ENCODE measurements around the gene UBAC2.

Gene UBAC2

GRCh38 chr13:99159331-99160061 is 41.2 kb upstream of the UBAC2 start:
- H3K4me2 ChIP-seq (ENCODE audit: insufficient read depth, low read length) = no peak overlapping the region
- DNase-seq (no peak), ATAC-seq (ENCODE audit: insufficient read depth, low read depth) (no peak)
- H3K27me3 ChIP-seq (ENCODE audit: insufficient read depth, low read length, poor library complexity) = no peaks in the 10 kb centered on the region
- no peaks in the 10 kb centered on the region for H3K4me1 ChIP-seq (ENCODE audit: insufficient read depth, low read length)
- no peaks in the 10 kb centered on the region for H4K20me1 ChIP-seq (ENCODE audit: insufficient read depth, low read length)
- no peaks in the 10 kb centered on the region for H3K36me3 ChIP-seq (ENCODE audit: insufficient read depth, low read length)
- H3K27ac ChIP-seq (ENCODE audit: low read length) = no peak overlapping the region
- no peaks in the 10 kb centered on the region for H3K9me3 ChIP-seq (ENCODE audit: insufficient read depth, low read length, severe bottlenecking)
- no peak overlapping the region for H3K9ac ChIP-seq (ENCODE audit: low read depth, low read length)
- H3K79me2 ChIP-seq (ENCODE audit: insufficient read depth, low read length) = no peaks in the 10 kb centered on the region
- no peak overlapping the region for H2AFZ ChIP-seq (ENCODE audit: low read depth, low read length)
- H3K4me3 ChIP-seq (ENCODE audit: low read depth in 1 of 2, low read length in 2 of 2) = no peak overlapping the region
- no peak for TF ChIP-seq EZH2 (IDR thresholded peaks at IDR 0.05; ENCODE audit: borderline replicate concordance, low read depth, low read length, severe bottlenecking)
- no peak for TF ChIP-seq CTCF (IDR thresholded peaks at IDR 0.05; ENCODE audit: borderline replicate concordance, extremely low read depth, low read length, poor library complexity, severe bottlenecking)

GRCh38 chr13:99160415-99160814 is 40.2 kb upstream of the UBAC2 start:
- DNase-seq (no peak), ATAC-seq (ENCODE audit: insufficient read depth, low read depth) (no peak)
- Histone ChIP-seq H2AFZ (ENCODE audit: low read depth, low read length) (no peak overlapping the region), H3K4me3 (ENCODE audit: low read depth in 1 of 2, low read length in 2 of 2) (no peak overlapping the region), H3K27ac (ENCODE audit: low read length) (no peak overlapping the region), H3K4me1 (ENCODE audit: insufficient read depth, low read length) (no peaks in the 10 kb centered on the region), H3K36me3 (ENCODE audit: insufficient read depth, low read length) (no peaks in the 10 kb centered on the region), H3K27me3 (ENCODE audit: insufficient read depth, low read length, poor library complexity) (no peaks in the 10 kb centered on the region), H3K9me3 (ENCODE audit: insufficient read depth, low read length, severe bottlenecking) (no peaks in the 10 kb centered on the region), H3K4me2 (ENCODE audit: insufficient read depth, low read length) (no peak overlapping the region), H4K20me1 (ENCODE audit: insufficient read depth, low read length) (no peaks in the 10 kb centered on the region), H3K9ac (ENCODE audit: low read depth, low read length) (no peak overlapping the region), H3K79me2 (ENCODE audit: insufficient read depth, low read length) (no peaks in the 10 kb centered on the region)
- no peak for TF ChIP-seq EZH2 (IDR thresholded peaks at IDR 0.05; ENCODE audit: borderline replicate concordance, low read depth, low read length, severe bottlenecking)
- no peak for TF ChIP-seq CTCF (IDR thresholded peaks at IDR 0.05; ENCODE audit: borderline replicate concordance, extremely low read depth, low read length, poor library complexity, severe bottlenecking)

GRCh38 chr13:99161512-99161911 is 39.1 kb upstream of the UBAC2 start:
- H3K27ac ChIP-seq (ENCODE audit: low read length) = no peak overlapping the region
- H2AFZ ChIP-seq (ENCODE audit: low read depth, low read length) = no peak overlapping the region
- no peak overlapping the region for H3K4me2 ChIP-seq (ENCODE audit: insufficient read depth, low read length)
- no peaks in the 10 kb centered on the region for H3K9me3 ChIP-seq (ENCODE audit: insufficient read depth, low read length, severe bottlenecking)
- ATAC-seq (ENCODE audit: insufficient read depth, low read depth) (no peak), DNase-seq (no peak)
- TF ChIP-seq CTCF (IDR thresholded peaks at IDR 0.05; ENCODE audit: borderline replicate concordance, extremely low read depth, low read length, poor library complexity, severe bottlenecking) = no peak
- no peak for TF ChIP-seq EZH2 (IDR thresholded peaks at IDR 0.05; ENCODE audit: borderline replicate concordance, low read depth, low read length, severe bottlenecking)
- no peaks in the 10 kb centered on the region for H3K4me1 ChIP-seq (ENCODE audit: insufficient read depth, low read length)
- no peaks in the 10 kb centered on the region for H3K27me3 ChIP-seq (ENCODE audit: insufficient read depth, low read length, poor library complexity)
- H3K79me2 ChIP-seq (ENCODE audit: insufficient read depth, low read length) = no peaks in the 10 kb centered on the region
- H4K20me1 ChIP-seq (ENCODE audit: insufficient read depth, low read length) = no peaks in the 10 kb centered on the region
- no peak overlapping the region for H3K4me3 ChIP-seq (ENCODE audit: low read depth in 1 of 2, low read length in 2 of 2)
- H3K36me3 ChIP-seq (ENCODE audit: insufficient read depth, low read length) = no peaks in the 10 kb centered on the region
- no peak overlapping the region for H3K9ac ChIP-seq (ENCODE audit: low read depth, low read length)

All from DND-41 (cell line).